Measurements from ENCODE around the gene GIMAP7.
A peak's percentile ranks its signal among the peaks of the same experiment; 100 is the strongest.
"Not testable (repeated sequence)": the region's sequence is repeated elsewhere in the genome, so short reads cannot be mapped to it uniquely, and the experiment has no call there.

GIMAP7 gene

DNA sequence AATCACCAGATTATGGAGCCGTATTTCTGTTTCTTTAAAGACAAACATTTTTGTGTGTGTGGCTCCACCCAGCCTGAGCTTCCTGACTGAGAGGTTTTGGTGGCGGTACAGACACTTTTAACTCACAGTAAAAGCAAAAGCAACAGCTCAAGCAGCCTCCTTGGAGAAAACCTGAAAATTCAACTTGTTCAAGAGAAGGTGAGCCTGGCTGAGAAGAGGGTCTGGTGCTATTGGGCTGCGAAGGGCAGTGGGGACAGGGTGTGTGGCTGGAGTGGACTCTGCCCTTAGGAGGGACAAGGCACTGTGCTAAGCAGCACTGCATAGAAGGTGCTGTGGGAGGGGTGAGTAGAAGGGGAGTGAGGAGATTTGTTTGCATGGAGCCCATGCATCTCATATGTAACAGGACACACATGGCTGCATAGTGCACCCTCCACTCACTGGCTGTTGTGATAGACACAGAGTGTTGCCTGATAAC, at the start of gene GIMAP7:
Gene GIMAP7, plus strand, starts transcription at position 125 of the 475 bp plus-strand sequence. CDS start 5,103 bp downstream, outside the sequence.
- no peak for DNase-seq

DNA sequence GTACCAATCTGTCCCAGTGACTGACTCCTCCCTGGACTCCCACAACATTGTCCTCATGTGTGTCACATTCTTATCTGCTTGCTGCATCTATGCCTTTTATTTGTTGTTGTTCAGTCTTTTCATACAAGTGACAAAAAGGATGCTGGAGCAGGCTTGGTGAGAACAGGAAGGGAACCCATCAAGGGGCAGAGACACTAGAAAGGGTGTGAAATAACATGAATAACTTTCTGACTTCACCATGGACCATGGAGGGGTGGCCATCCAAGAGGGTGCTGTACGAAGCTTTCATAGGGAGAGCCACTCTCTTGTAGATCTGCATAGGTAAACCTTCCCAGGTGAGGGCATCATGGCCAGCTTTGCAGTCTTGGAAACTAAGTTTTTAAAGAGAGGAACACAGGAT, 49.7 kb upstream of the GIMAP7 start:
- DNase-seq: no peak

DNA sequence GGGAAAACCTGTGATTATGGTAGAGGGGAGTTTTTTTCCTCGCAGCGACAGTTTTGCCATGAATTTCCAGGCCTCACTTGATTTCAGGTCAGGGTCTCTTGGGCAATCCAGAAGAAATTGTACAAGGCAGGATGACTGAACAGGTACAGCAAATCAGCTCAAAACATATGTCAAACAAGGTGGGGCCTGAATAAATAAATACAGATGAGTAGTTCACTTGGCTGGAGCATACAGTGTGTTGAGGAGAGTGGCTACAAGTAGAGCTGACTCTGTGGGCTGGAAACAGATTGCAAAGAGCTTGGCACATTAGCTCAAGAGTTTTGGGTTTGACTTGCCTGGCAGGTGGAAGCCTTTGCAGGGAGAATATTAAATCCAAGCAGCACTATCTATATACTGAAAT, 49.3 kb upstream of the GIMAP7 start:
- DNase-seq: no peak

DNA sequence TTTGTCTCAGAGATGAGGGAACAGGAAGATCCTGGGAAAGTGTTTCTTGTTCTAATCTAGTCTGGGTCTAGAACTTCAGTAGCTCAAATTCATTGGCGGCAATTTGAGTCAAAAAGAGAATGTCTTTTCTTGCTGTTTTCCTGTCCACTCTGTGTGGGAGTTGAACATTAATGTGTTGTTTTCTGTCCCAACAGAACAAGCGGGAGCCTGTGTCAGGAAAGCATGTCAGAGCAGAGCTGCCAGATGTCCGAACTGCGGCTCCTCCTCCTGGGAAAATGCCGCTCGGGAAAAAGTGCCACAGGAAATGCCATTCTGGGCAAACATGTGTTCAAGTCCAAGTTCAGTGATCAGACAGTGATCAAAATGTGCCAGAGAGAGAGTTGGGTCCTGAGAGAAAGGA, 48.2 kb upstream of the GIMAP7 start:
- DNase-seq: no peak

DNA sequence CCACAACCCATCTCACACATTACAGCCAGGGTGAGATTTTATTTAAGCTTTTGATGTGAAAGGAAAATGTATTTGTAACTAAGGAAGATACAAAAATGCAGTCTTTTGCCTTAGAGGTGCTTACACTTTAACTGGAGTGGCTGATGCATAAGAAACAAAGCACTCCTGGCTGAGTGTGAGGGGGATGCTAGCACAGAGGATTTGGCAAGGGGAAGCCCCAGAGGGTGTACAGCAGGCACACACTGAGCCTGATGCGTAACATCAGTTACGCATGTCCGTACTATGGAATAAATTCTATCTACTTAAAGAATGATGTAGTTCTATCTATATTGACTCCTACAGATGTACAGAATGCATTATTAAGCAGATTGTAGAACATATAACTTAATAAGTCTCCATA, 46.4 kb upstream of the GIMAP7 start:
- DNase-seq: no peak

DNA sequence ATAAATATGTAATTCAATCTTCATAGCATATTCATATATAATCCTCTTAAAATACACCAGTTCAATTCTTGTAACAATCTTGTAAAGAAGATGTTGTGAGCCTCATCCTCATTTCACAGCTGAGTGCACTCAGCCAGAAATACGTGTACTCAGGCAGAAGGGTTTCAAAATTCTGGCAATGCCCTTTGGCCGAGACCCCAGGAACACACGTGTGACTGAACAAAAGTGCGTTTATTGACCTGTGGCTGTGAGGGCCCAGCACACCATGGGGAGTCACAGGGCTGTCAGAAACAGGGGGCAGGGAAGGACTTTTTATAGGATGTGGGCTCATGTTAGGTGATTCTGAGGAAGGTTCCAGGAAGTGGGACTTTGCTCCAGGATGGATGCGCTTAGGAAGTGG, 42.8 kb upstream of the GIMAP7 start:
- peak; percentile 60 for DNase-seq

DNA sequence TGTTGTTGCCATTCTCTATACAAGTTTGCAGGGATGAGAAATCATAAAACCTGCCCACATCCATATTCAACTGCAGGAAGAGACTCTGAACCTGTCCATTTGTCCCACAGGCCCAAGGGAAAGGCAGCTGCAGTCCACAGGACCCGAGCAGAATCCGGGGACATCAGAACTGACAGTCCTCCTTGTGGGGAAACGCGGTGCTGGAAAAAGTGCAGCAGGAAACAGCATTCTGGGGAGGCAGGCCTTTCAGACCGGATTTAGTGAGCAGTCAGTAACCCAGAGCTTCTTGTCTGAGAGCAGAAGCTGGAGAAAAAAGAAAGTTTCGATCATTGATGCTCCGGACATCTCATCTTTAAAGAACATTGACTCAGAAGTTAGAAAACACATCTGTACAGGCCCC, 40.8 kb upstream of the GIMAP7 start:
- no peak for DNase-seq

DNA sequence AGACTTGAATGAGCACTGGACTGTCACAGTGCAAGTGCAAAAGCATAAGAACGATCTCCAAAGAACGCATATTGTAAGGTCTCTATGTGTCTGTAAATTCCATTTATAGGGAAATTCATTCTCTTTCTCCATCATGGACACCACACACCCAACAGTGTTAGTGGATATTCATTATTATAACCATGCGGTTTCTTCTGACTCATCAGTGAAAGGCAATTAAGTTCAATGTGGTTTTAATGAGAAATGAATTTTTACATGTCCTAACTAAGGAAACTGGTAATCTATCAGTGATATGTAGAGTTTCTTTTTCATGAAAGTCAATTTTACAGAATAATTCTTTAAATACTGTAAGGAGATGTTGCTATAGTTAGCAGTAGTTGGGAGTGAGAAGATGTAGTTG, 38.4 kb upstream of the GIMAP7 start:
- DNase-seq: no peak

DNA sequence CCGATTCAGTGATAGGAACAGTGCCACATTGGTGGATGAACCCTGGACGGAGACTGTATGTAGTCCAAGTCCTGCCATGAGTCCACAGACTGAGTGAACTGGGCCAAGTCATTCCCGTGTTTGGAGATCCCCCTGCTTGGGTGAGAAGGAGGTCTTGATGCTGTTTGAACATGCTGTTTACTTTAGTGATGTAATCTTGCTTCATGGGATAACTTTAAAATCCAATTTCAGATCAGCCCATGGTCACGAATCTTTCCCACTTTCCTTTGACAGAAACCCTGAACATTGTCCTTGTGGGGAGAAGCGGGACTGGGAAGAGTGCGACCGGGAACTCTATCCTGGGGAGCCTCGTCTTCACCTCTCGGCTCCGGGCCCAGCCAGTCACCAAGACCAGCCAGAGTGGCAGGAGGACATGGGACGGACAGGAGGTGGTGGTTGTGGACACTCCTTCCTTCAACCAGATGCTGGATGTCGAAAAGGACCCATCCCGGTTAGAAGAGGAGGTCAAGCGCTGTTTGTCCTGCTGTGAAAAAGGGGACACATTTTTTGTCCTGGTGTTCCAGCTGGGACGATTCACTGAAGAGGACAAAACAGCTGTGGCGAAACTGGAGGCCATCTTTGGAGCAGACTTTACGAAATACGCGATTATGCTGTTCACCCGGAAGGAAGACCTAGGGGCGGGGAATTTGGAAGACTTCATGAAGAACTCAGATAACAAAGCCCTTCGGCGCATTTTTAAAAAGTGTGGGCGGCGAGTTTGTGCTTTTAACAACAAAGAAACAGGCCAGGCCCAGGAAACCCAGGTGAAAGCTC, 37.6 kb upstream of the GIMAP7 start:
- no peak for DNase-seq

DNA sequence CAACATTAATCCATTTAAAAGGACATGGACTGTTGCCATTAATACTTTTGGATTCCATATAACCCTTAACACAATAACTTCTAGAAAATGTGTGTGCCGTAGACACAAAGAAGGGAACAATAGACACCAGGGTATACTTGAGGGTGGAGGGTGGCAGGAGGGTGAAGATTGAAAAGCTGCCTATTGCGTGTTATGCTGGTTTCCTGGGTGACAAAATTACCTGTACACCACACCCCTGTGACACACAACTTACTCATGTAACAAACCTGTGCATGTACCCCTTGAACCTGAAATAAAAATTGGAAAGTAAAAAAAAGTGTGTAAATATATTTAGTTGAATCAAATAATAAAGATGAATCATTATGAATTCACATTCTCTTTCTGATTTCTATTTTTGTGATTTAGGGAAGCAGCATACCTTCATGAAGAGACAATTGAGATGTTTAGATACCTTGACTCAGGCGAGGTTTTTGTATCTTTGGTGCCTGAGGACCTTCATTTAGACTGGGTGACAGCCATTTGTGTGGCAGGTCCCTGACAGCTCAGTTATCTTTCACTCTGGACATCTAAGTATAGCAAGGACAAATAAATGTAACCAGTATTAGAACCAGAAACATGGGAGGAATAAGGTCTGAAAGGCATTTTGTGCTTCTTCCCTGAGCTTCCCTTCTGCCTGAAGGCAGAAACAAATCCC, 35.5 kb upstream of the GIMAP7 start:
- DNase-seq: no peak

DNA sequence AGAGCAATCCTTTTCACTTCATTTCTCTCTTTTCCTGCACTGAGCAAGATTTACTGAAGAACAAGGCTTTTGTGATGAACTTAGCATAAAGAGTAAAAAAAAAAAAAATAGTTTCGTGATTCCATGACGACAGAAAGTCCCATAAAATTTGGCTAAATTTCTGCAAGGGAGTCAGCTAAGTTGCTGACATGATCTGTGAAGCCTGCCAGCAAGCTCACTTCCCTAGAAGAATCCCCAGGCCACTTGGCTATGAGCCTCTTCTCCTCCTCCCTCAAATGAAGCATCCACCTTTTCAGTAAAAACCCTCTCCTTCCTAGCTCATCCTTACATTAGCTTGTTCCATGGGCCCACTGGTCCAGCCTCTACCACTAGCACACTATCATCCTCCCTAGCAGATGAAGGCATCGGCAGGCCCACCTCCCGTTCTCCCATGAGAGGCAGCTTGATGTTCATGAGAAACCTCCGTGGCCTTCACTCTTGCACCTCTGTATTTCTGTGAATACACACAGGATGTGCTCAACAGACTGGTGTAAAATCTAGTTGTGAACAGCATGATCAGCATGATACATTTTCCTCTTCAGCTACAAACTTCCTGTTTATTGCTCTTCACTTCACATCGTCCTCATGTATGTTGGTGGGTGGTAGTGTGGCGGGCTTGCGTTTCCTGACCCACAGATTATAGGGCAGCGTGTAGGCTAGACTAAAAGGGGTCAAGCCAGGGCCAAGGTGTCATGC, 33.3 kb upstream of the GIMAP7 start:
- DNase-seq: no peak

DNA sequence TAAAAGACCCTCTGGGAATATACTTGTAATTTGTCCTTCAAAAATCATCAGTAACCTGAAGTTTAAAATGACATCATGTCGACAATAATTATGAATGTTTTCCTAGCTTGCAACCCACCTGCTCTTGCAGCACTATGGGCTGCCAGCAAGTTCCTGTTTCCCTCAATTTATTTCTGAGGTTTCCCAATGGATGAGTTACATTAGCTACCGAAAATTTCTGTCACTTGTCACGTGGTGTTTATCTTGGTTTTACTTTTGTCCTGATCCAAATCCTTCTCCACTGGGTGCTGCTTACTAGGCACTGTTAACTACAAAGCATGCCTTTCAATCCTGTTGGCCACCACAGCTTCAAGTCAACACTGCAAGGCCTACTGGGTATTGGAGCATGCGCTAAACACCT, 32.8 kb upstream of the GIMAP7 start:
- no peak for DNase-seq

DNA sequence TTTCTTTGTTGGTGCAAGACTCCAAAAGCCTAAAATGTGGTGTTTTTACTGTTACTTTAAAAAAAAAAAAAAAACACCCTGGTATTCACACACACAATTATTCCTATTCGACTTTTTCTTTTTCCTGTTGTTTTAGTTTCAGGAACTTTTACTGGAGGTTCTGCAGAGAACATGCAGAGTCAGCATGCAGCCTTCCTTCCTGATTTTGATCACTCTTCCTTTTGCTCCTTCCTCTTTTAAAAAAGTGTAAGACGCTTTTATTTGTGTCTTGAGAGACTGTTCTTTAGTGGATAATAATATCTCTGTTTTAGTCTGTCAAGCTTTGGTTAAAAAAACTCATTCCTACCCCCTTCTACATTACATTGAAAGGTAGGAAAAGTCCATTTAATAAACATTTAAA, 31.2 kb upstream of the GIMAP7 start:
- DNase-seq: not testable (repeated sequence)

DNA sequence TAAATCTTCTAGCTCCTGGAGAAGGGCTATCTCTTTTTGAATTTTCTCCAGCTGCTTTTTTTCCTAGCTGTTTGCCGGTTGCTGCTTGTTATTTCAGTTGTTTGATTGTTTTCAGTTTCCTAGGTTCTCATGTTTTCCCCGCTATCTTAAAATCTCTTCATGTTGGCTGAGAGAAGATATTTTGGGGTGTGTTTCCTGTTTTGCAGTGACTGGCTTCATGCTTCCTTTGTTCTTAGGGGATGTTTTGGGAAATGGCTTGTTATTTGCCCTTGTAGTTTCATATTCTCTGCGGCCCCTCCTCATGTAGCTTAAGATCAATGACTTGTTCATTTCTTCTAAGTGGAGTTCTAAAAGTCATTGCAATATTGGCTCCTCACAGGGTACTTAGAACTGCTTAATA, 30.6 kb upstream of the GIMAP7 start:
- DNase-seq: not testable (repeated sequence)

DNA sequence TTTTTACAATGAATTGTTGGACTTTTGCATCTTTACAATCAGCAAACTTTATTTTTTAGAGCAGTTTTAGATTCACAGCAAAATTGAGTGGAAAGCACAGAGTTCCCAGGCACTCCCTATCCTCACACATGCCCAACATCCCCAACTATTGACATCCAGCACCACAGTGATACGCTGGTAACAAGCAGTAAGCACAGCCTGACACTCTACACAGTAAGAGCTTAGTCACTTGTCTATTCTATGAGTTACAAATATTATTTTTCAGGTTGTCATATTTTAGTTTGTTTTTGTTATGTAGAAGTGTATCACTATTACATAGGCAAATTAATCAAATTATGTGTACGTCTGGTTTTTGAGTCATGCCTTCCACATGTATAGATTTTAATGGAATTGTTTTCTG, 27.0 kb upstream of the GIMAP7 start:
- DNase-seq: no peak

DNA sequence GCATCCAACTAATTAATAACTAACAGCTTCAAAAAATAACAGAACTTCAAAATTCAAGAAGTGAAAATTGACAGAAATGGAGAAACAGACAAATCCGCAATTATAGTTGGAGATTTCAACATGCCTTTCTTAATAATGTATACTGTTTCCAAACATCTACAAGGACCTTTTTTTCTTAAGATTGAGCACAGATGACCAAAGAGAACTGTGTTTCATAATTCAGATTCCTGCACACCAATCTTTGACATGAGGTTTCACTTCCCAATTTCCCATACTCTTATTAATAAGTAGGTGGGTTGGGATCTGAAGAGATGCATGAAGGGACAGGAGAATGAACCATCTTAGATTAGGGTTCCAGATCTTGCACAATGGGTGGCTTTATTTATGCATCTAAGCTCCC, 24.9 kb upstream of the GIMAP7 start:
- DNase-seq: no peak

DNA sequence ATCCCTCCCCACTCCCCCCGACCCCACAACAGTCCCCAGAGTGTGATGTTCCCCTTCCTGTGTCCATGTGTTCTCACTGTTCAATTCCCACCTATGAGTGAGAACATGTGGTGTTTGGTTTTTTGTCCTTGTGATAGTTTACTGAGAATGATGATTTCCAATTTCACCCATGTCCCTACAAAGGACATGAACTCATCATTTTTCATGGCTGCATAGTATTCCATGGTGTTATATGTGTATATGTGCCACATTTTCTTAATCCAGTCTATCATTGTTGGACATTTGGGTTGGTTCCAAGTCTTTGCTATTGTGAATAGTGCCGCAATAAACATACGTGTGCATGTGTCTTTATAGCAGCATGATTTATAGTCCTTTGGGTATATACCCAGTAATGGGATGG, 21.2 kb upstream of the GIMAP7 start:
- DNase-seq: not testable (repeated sequence)

DNA sequence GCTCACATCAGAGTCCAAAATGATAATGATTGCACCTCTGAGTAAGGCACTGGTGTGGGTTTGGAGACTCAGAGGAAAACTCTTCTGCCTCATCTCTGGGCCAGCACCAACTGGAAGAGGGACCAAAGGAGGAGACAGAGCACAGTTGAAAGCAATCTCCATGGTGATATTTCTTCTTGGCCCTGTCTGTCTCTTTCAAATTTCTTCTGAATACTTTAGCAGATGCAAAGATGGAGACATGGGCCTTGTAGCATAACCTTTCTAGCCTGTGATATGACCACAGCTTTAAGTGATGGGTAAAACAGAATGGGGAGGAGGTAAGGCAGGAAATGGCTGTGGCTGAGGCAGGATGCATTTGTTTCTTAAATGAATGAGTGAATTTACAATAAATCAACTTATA, 12.2 kb upstream of the GIMAP7 start:
- DNase-seq: no peak

DNA sequence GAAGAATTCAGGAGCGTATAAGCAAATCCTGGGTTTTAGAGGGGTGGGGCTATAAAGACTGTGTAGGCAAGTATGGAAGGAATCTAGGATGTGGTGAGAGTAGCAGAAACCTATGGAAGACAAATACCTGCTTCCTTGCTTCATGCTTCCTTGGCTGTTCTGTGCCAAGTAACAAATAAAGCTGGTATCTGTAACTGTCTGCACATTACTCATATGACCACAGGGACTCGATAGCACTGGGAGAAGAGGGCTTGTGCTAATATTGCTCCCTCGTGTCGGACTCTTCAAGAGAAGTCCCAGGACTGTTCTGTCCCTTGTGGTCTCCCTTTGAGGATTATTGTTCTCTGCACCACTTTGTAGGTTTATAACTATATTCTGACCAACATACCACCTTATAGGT, 11.5 kb upstream of the GIMAP7 start:
- DNase-seq: no peak

DNA sequence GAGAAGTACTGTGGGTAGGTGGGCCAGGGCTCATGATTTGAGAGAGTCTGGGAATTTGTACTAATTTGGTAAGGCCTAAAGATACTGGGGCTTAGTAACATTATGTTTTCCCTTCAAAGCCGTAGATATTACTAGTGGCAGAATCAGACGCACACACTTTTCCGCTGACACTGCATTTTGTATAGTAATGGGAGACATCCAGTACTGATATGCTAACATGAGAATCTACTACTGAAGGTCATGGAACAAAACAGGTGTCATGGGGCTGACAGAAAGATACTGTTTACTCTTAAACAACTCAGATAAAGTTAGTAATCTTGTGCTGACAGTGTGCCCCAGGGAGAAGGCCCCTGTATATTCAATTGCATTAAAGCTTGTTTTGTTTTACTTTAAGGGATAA, 11.1 kb upstream of the GIMAP7 start:
- DNase-seq: no peak

DNA sequence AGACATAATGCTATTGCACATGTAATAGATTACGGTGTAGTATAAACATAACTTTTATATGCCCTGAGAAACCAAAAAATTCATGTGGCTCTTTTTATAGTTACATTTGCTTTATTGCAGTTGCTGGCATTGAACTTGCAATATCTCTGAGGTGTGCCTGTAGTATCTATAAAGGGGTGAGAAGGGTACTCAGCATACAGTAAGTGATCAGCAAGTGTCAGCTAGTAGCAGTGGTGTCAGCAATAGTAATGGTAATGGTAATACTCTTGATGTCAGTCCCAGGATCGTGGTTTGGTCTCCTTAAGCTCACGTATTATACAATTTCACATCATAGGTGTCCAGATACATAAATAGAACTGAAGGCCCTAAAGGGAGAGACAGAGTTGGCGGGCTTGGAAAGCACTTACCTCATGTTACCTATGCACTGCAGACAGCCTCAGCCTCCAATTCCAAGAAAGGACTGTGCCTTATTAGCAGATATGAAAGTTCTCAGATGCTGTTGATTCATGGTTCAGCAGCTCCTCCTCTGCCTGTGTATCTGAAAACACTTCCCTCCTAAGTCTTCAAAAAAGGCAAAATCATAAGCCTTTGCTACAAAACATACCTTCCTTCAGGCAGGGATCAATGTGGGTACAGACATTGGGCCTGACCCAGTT, 6.6 kb upstream of the GIMAP7 start:
- no peak for DNase-seq

DNA sequence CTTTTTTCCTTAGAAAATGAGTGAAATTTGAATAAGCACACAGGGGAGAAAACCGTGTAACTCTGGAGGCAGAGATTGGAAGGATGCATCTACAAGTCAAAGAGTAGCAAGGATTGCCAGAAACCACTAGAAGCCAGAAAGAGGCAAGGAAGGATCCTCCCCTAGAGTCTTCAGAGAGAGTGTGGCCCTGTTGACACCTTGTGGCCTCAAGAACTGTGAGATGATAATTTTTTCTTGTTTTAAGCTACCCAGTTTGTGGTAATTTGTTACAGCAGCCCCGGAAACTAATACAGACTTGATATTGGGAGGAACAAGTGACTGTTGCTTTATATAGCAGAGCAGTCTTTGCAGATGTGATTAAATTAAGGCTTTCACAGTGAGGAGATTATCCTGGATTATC, 3.6 kb upstream of the GIMAP7 start:
- DNase-seq: no peak

DNA sequence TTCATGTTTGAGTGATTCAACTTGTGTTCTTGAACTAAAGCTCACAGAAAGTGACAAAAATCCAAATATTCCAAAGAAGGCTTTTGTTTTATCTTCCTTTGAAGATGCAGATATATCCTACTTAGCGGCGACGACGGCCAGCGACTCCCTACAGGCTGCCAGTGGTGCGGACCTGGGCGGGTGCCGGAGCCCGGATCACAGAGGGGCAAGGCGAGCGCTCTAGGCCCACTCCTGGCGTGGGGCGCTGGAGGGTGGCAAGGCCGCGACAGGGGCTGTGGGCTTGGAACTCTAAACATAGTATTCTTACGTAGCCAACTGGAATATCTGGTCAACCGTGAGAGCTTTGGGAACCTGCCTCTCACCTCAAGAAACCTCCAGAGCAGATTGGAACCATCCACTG, 914 bp upstream of the GIMAP7 start:
- no peak for DNase-seq

Measured in NCI-H1092 treated with DMSO at 0.1 percent for 48 hours (cell line).